Endothelial cell of umbilical vein (primary cell): ENCODE data around the gene TOGARAM2.

Experiments
- EZH2 ChIP-seq: IDR thresholded peaks from 2 replicates; pipeline ENCODE4 v1.6.1; 2012; ENCODE audit warnings: borderline replicate concordance, low read depth, mild to moderate bottlenecking, moderate library complexity, low read length, inconsistent platforms; ENCODE audit not compliant: severe bottlenecking
- GATA2 ChIP-seq: IDR thresholded peaks from 2 replicates; pipeline ENCODE4 v1.7.0; 2011; ENCODE audit warnings: low read depth, mild to moderate bottlenecking, moderate library complexity, mixed read lengths, low read length; ENCODE audit not compliant: insufficient read length, insufficient read depth
- JUN ChIP-seq: IDR thresholded peaks from 2 replicates; pipeline ENCODE4 v1.6.1; 2011; ENCODE audit warnings: borderline replicate concordance, low read depth; ENCODE audit not compliant: insufficient read length, insufficient read depth
- MYC ChIP-seq: IDR thresholded peaks from one replicate; pipeline ENCODE4 v1.6.1; 2011; ENCODE audit warnings: mild to moderate bottlenecking, low read depth, low read length
- POLR2A ChIP-seq: IDR thresholded peaks from 2 replicates; pipeline ENCODE4 v1.6.1; 2012; ENCODE audit warnings: low read depth, mild to moderate bottlenecking, control low read depth, low read length
- POLR2AphosphoS5 ChIP-seq: IDR thresholded peaks from 2 replicates; pipeline ENCODE4 v1.6.1; 2012; ENCODE audit warnings: low read depth, mild to moderate bottlenecking, control low read depth, low read length, moderate library complexity; ENCODE audit not compliant: insufficient read depth
- TF ChIP-seq, protein P1 (sequence below), 2 donors: IDR thresholded peaks; 1 replicate in 1 of 2; 2 replicates in 1 of 2; pipeline ENCODE4 v1.5.1; 2011; ENCODE audit warnings: low read length in 2 of 2, mild to moderate bottlenecking in 2 of 2, moderate library complexity in 2 of 2, control low read depth in 1 of 2, inconsistent platforms in 1 of 2, low read depth in 1 of 2; ENCODE audit not compliant: insufficient read depth in 1 of 2; ENCODE audit errors: extremely low read depth in 1 of 2
- TF ChIP-seq, protein P2 (sequence below): IDR thresholded peaks from 2 replicates; pipeline ENCODE4 v1.6.1; 2011; ENCODE audit not compliant: insufficient read depth, insufficient read length

DNA sequence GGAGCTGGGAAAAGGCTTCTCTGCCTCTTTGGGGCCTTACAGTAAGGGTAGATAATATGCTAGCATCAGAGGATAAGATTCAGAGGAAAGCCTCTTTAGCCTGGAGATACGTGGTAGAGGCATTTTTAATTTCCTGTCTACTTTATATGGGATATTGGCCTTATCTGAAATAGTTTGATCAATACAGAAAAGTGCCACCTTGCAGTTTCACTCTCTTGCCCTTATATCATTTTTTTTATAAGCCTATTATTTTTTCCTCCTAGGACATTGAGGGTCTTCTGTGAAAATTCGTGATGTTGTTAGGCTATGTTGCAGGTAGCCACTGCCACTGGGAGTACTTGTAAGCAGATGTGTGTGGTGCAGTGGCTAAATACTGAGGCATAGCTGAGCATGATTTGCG lies 40.1 kb upstream of the TOGARAM2 start:
- TF ChIP-seq, protein P1, sequence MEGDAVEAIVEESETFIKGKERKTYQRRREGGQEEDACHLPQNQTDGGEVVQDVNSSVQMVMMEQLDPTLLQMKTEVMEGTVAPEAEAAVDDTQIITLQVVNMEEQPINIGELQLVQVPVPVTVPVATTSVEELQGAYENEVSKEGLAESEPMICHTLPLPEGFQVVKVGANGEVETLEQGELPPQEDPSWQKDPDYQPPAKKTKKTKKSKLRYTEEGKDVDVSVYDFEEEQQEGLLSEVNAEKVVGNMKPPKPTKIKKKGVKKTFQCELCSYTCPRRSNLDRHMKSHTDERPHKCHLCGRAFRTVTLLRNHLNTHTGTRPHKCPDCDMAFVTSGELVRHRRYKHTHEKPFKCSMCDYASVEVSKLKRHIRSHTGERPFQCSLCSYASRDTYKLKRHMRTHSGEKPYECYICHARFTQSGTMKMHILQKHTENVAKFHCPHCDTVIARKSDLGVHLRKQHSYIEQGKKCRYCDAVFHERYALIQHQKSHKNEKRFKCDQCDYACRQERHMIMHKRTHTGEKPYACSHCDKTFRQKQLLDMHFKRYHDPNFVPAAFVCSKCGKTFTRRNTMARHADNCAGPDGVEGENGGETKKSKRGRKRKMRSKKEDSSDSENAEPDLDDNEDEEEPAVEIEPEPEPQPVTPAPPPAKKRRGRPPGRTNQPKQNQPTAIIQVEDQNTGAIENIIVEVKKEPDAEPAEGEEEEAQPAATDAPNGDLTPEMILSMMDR (IDR thresholded peaks at IDR 0.05; ENCODE audit: extremely low read depth in 1 of 2, insufficient read depth in 1 of 2, low read depth in 1 of 2, low read length in 2 of 2), result no peak
- TF ChIP-seq EZH2 (no peak), POLR2A (no peak), MYC (no peak), JUN (no peak), POLR2AphosphoS5 (no peak), GATA2 (no peak)
- TF ChIP-seq, protein P2, sequence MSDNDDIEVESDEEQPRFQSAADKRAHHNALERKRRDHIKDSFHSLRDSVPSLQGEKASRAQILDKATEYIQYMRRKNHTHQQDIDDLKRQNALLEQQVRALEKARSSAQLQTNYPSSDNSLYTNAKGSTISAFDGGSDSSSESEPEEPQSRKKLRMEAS, result no peak
